SJCRH30 (cell line): Measurements from ENCODE around the gene GRIN2A. TPM values are rescaled to one million over a fixed set of nuclear protein-coding genes. Genes with fewer than 3 reads are reported as not detected.

Experiments used
- DNase-seq, 2 experiments: peaks; one replicate each; pipeline ENCODE4 v3.0.0-alpha.2; 2015 to 2020
- H3K27ac ChIP-seq: fragments of 250-450 bp; sonication (Bioruptor Pico); 2 replicates; pipeline ENCODE4 v1.5.1; 2020; ENCODE audit warnings: mild to moderate bottlenecking, moderate library complexity
- H3K27me3 ChIP-seq: fragments of 250-450 bp; sonication (Bioruptor Pico); 2 replicates; pipeline ENCODE4 v1.5.1; 2020; ENCODE audit warnings: mild to moderate bottlenecking, moderate library complexity
- H3K36me3 ChIP-seq: fragments of 250-450 bp; sonication (Bioruptor Pico); 2 replicates; pipeline ENCODE4 v1.5.1; 2020; ENCODE audit warnings: mild to moderate bottlenecking, moderate library complexity
- H3K4me1 ChIP-seq: fragments of 250-450 bp; sonication (Bioruptor Pico); 2 replicates; pipeline ENCODE4 v1.5.1; 2020; ENCODE audit warnings: mild to moderate bottlenecking, moderate library complexity
- H3K4me3 ChIP-seq: fragments of 250-450 bp; sonication (Bioruptor Pico); 2 replicates; pipeline ENCODE4 v1.5.1; 2020; ENCODE audit warnings: mild to moderate bottlenecking, moderate library complexity
- H3K9me3 ChIP-seq: fragments of 250-450 bp; sonication (Bioruptor Pico); replicated peaks from 2 replicates; pipeline ENCODE4 v1.5.1; 2020; ENCODE audit warnings: mild to moderate bottlenecking, moderate library complexity
- total RNA-seq: library from RNA; depleted of rRNA; stranded (reverse); fragments of >200 nt; shearing (Covaris generic); gene quantifications from 2 replicates; pipeline ENCODE4 v1.2.3, GENCODE V29; 2014; rRNA removed

The GRIN2A gene
- 0.38 TPM in 1 of 2 replicates, not detected in the other for total RNA-seq

- H3K9me3 ChIP-seq: no peaks in the 10 kb centered on the region
- no peaks in the 10 kb centered on the region for H3K27me3 ChIP-seq
- H3K36me3 ChIP-seq: no peaks in the 10 kb centered on the region
- DNase-seq: no peak
- no peaks in the 10 kb centered on the region for H3K4me1 ChIP-seq
- no peak within 1 kb of the TSS for H3K4me3 ChIP-seq
- no peak within 1 kb of the TSS for H3K27ac ChIP-seq
Measured at GRCh38 chr16:10182222-10183053, at the start of gene GRIN2A. GRIN2A (minus strand) TSS chr16:10182428; CDS start chr16:10180411, 2,017 bp downstream.

- H3K9me3 ChIP-seq: no peaks in the 10 kb centered on the region
- no peaks in the 10 kb centered on the region for H3K4me1 ChIP-seq
- no peak overlapping the region for H3K4me3 ChIP-seq
- no peaks in the 10 kb centered on the region for H3K27me3 ChIP-seq
- no peak for DNase-seq
- no peaks in the 10 kb centered on the region for H3K36me3 ChIP-seq
- H3K27ac ChIP-seq: no peak overlapping the region
Measured at GRCh38 chr16:10231563-10231962, 49.3 kb upstream of the GRIN2A start.

GRCh38 chr16:10228779-10229178 lies 46.6 kb upstream of the GRIN2A start:
- no peak for DNase-seq
- Histone ChIP-seq H3K4me3 (no peak overlapping the region), H3K4me1 (no peaks in the 10 kb centered on the region), H3K36me3 (no peaks in the 10 kb centered on the region), H3K27me3 (no peaks in the 10 kb centered on the region), H3K9me3 (no peaks in the 10 kb centered on the region), H3K27ac (no peak overlapping the region)

GRCh38 chr16:10226987-10227306 lies 44.7 kb upstream of the GRIN2A start:
- no peaks in the 10 kb centered on the region for H3K9me3 ChIP-seq
- H3K27ac ChIP-seq: no peak overlapping the region
- H3K4me3 ChIP-seq: no peak overlapping the region
- H3K27me3 ChIP-seq: no peaks in the 10 kb centered on the region
- no peaks in the 10 kb centered on the region for H3K4me1 ChIP-seq
- DNase-seq: no peak
- no peaks in the 10 kb centered on the region for H3K36me3 ChIP-seq

- Histone ChIP-seq H3K27ac (no peak overlapping the region), H3K36me3 (no peaks in the 10 kb centered on the region), H3K4me1 (no peaks in the 10 kb centered on the region), H3K4me3 (no peak overlapping the region), H3K27me3 (no peaks in the 10 kb centered on the region), H3K9me3 (no peaks in the 10 kb centered on the region)
- DNase-seq: no peak
Measured at GRCh38 chr16:10226141-10226986, 44.1 kb upstream of the GRIN2A start.

- Histone ChIP-seq H3K9me3 (no peaks in the 10 kb centered on the region), H3K36me3 (no peaks in the 10 kb centered on the region), H3K27me3 (no peaks in the 10 kb centered on the region), H3K27ac (no peak overlapping the region), H3K4me1 (no peaks in the 10 kb centered on the region), H3K4me3 (no peak overlapping the region)
- no peak for DNase-seq
Measured at GRCh38 chr16:10225653-10226052, 43.4 kb upstream of the GRIN2A start.

GRCh38 chr16:10224850-10225249 lies 42.6 kb upstream of the GRIN2A start:
- H3K27me3 ChIP-seq: no peaks in the 10 kb centered on the region
- no peaks in the 10 kb centered on the region for H3K4me1 ChIP-seq
- H3K27ac ChIP-seq: no peak overlapping the region
- H3K36me3 ChIP-seq: no peaks in the 10 kb centered on the region
- no peaks in the 10 kb centered on the region for H3K9me3 ChIP-seq
- DNase-seq: no peak
- no peak overlapping the region for H3K4me3 ChIP-seq

- H3K36me3 ChIP-seq: no peaks in the 10 kb centered on the region
- H3K27me3 ChIP-seq: no peaks in the 10 kb centered on the region
- no peaks in the 10 kb centered on the region for H3K4me1 ChIP-seq
- DNase-seq: no peak
- H3K9me3 ChIP-seq: no peaks in the 10 kb centered on the region
- no peak overlapping the region for H3K27ac ChIP-seq
- H3K4me3 ChIP-seq: no peak overlapping the region
Measured at GRCh38 chr16:10220942-10221341, 38.7 kb upstream of the GRIN2A start.

- Histone ChIP-seq H3K9me3 (no peaks in the 10 kb centered on the region), H3K4me1 (no peaks in the 10 kb centered on the region), H3K36me3 (no peaks in the 10 kb centered on the region), H3K27ac (no peak overlapping the region), H3K27me3 (no peaks in the 10 kb centered on the region), H3K4me3 (no peak overlapping the region)
- no peak for DNase-seq
Measured at GRCh38 chr16:10219742-10220141, 37.5 kb upstream of the GRIN2A start.

DNA sequence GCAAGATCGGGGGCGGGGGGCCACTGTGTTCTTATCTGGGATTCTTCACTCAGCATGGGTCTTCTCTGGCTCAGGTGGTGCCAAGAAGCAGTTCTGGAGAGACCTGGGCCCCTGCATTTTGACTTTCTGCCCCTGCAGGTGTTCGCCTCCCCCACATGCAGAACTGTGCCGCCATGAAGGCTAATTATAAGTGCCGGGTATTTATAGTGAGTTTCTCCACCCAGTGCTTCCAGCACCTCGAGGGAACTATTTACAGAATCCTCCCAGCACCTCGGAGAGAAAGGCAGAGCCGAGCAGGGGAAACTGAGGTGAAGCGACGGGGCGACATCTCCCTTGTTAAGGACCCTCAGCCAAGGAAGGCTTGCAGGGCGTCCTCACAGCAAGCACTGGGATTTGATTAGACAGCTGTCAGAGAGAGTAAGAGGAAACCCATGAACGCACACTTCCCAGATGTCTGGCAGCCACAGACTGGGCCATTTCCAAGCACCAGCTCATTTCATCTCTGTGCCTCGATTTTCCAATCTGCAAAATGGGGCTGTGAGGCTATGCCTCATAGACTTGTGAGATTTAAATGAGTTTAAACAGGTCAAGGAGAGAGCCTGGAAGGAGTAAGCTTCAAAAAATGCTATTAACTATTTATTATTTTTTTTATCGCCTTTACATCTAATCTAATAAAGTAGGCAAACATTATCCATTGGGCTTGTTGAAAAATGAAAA lies 36.4 kb upstream of the GRIN2A start:
- H3K9me3 ChIP-seq: no peaks in the 10 kb centered on the region
- DNase-seq: no peak
- H3K27me3 ChIP-seq: peaks cover 2% of the 10 kb centered on the region; the same call in 1 of the 2 replicates
- no peaks in the 10 kb centered on the region for H3K4me1 ChIP-seq
- H3K4me3 ChIP-seq: no peak overlapping the region
- no peaks in the 10 kb centered on the region for H3K36me3 ChIP-seq
- H3K27ac ChIP-seq: no peak overlapping the region

DNA sequence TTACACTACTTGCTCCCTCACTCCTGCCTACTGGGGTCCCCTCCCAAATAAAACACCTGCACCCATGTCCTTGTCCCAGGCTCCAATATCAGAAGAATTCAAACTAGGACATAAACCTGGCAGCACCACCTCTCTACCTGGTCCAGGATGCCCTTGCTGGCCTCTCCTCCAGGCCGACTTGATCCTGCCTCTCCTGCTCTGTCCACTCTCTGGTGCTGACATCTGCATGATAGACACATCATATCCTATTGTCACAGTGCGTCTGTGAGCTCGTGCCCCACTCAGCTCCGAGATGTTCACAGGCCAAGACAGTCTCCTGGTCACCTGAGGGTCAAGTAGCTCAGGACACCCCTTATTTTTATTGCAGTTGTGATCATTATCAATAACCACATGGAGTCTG lies 31.5 kb upstream of the GRIN2A start:
- no peaks in the 10 kb centered on the region for H3K9me3 ChIP-seq
- no peaks in the 10 kb centered on the region for H3K4me1 ChIP-seq
- H3K4me3 ChIP-seq: no peak overlapping the region
- no peak for DNase-seq
- H3K36me3 ChIP-seq: no peaks in the 10 kb centered on the region
- peaks cover 2% of the 10 kb centered on the region; the same call in 1 of the 2 replicates for H3K27me3 ChIP-seq
- no peak overlapping the region for H3K27ac ChIP-seq

GRCh38 chr16:10210944-10211343 lies 28.7 kb upstream of the GRIN2A start:
- Histone ChIP-seq H3K27ac (no peak overlapping the region), H3K27me3 (peaks cover 2% of the 10 kb centered on the region; the same call in 1 of the 2 replicates), H3K4me3 (no peak overlapping the region), H3K4me1 (no peaks in the 10 kb centered on the region), H3K9me3 (no peaks in the 10 kb centered on the region), H3K36me3 (no peaks in the 10 kb centered on the region)
- DNase-seq: no peak

DNA sequence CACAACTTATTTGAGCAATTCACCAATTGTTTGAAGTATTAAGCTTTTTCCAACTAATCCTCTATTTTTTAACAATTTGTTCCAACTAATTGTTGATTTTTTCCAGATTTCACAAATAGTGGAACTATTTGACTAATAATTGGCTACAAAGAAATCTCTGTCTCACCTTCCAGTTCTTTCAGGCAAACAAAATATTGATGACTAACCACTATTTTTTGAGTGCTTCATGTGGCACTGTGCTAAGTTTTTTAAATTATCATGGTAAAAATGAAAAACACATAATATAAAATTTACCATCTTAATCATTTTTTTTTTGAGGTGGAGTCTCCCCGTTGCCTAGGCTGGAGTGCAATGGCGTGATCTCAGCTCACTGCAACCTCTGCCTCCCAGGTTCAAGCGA lies 24.6 kb upstream of the GRIN2A start:
- Histone ChIP-seq H3K27ac (no peak overlapping the region), H3K4me1 (no peaks in the 10 kb centered on the region), H3K4me3 (no peak overlapping the region), H3K9me3 (no peaks in the 10 kb centered on the region), H3K36me3 (no peaks in the 10 kb centered on the region), H3K27me3 (no peaks in the 10 kb centered on the region)
- no peak for DNase-seq

- no peaks in the 10 kb centered on the region for H3K9me3 ChIP-seq
Measured at GRCh38 chr16:10206215-10206614, 24.0 kb upstream of the GRIN2A start.

GRCh38 chr16:10205688-10206087 lies 23.5 kb upstream of the GRIN2A start:
- no peak overlapping the region for H3K4me3 ChIP-seq
- no peaks in the 10 kb centered on the region for H3K4me1 ChIP-seq
- H3K9me3 ChIP-seq: no peaks in the 10 kb centered on the region
- H3K36me3 ChIP-seq: no peaks in the 10 kb centered on the region
- no peaks in the 10 kb centered on the region for H3K27me3 ChIP-seq
- DNase-seq: no peak
- no peak overlapping the region for H3K27ac ChIP-seq

More at GRCh38 chr16:10206215-10206614, 24.0 kb upstream of the GRIN2A start:
- DNase-seq: no peak
- no peak overlapping the region for H3K27ac ChIP-seq
- no peaks in the 10 kb centered on the region for H3K4me1 ChIP-seq
- no peaks in the 10 kb centered on the region for H3K36me3 ChIP-seq
- no peak overlapping the region for H3K4me3 ChIP-seq
- no peaks in the 10 kb centered on the region for H3K27me3 ChIP-seq
